GM19467 (cell line): Measurements from ENCODE around the gene MYOD1.

ENCODE experiments used
- ATAC-seq: cut with Tn5 transposase; IDR thresholded peaks from one replicate; pipeline ENCODE4 v1.9.1; 2021; ENCODE audit warnings: mild to moderate bottlenecking, moderate library complexity; ENCODE audit not compliant: unreplicated experiment

MYOD1 gene

DNA sequence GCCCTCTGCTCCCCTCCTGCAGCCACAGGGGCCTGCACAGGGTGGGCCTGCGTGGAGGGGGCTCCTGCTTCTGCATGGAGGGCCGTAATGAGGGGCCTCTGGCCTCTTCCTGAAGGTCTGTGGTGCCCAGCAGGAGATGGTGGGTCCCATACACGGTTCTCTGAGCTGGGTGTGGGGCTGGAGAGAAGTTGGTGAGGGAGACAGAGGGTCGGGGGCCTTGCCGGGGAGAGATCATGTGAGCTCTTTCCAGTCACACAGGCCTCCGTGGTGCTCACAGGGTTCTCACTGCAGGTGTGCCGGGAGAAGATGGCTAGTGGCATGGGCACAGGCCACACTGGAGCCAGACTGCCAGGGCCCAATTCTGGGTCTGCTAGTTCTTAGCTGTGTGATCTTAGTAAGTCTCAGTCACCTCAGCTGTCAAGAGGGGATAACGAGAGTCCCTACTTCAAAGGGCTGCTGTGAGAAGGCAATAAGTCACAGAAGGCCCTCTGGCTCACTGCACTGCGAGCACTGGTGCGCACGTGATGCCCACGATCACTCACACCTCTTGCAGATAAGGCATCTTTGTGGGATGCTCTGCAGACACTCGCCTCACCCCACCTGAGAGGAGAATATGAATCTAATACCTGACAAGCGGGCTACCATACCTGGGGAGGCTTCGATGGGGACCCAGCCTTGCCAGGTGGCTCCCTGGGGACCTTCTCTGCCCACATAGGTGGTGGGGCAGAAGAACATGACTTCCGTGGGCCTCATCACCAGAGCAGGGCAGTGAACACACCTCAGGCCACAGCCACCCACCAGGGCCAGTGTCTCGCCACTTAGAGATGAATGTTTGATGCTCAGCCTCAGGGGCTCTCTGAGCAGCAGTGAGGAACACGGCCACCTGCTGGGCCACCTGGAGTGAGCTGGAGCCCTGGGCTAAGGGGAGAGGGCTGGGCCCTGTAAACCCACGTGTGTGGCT is 29.7 kb downstream of the MYOD1 start:
- ATAC-seq: no peak

DNA sequence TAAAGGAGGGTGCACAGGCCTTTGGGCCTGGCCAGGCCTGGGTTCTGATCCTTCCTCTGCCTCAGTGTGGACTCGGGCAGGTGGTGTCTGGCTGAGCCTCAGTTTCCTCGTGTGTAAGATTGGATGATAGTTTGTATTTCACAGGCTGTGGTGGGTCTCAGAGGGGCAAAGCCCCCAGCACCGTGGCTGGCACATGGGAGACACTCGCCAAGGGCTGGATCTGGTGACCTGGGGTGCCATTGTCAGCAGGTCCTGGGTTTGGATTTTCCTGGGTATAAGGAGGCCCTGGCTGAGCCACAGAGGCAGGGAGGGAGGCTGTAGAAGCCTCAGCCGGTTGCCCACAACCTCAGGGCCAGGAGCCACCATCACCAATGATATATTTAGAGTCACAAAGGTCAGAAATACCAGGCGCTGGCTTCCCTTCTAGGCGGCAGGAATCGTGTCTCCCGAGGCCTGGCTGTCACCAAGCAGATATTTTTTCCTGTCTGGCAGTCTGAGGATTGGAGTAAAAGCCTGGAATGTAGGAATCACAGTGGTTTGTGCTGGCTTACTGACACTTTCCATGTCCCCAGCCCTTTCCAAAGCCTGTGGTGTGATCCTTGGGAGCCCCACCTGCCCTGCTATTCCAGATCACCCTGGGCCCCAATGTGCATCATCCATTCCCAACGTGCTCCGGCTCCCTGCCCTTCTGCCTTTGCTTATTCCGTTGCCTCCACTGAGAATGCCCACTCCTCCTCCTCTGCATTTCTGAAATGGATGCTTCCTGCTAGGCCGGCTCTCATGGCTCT is 30.8 kb downstream of the MYOD1 start:
- no peak for ATAC-seq

DNA sequence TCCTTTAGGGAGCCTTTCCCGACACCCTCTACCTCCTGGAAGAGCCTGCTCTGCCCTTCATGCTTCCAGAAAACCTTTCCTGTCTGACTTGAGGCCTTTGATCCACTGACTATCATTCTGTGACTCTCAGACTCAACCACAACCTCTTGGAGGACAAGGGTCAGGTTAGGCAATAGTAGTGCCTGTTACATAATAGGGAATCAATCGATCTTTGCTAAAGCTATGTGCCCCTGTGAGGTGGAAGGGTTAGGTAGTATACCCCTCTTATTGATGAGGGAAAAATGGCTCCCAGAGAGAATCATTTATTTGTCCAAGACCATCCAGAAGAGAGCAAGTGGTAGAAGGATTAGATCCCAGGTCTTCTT is 31.4 kb downstream of the MYOD1 start:
- no peak for ATAC-seq

DNA sequence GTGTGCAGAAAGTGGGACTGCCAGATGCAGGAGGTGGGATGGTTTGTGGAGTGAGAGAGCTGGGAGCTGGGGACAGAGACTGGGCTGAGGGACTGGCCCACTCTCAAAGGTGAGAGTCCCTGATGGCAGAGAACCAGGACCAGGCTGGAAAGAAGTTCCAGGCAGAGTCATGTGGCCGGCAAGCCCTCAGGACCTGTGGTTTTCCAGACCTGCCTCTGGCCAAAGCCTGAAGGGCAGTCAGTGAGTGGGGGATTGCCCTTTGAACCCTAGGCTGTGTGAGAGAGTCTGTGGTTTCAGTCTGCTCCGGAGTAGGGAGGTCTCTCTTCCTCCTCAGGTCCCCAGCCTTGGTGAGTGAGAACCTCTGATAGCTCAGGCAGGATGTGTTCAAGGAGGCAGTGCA is 32.2 kb downstream of the MYOD1 start:
- no peak for ATAC-seq

DNA sequence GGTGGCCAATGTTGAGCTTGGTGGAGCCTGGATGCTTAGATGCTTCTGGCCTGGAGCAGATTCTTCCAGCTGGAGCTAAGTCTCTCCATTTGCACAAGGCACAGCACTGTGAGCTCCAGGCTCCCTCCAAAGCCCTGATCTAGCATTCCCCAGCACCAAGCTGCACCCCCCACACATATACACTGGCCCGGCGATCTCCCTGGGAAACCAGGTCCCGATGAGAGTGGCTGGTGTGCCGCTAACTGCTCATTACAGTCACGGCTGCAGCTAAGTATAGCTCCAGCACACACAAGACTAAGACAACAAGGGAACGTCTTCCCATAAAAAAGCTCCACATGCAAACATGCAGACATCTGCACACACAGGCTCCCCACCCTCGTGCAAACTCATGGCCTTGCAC is 32.8 kb downstream of the MYOD1 start:
- no peak for ATAC-seq

DNA sequence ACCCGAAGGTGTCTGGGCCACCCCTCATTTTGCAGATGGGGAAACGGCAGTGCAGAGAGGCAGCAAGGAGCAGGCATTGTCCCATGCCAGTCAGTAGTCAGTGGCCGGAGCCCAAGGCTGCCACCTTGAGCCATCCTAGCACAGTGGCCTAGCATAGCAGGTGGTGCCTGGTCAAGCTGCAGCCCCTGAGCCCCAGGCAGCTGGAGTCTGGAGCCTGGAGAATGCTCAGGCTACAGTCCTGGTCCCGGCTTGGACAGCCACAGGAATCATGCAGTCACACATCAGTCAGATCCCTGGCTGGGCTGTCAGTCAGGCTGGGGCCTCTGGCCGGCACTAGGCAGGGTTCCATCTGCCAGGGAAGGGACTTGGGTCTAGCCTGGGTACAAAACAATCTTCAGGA is 33.8 kb downstream of the MYOD1 start:
- ATAC-seq: no peak

DNA sequence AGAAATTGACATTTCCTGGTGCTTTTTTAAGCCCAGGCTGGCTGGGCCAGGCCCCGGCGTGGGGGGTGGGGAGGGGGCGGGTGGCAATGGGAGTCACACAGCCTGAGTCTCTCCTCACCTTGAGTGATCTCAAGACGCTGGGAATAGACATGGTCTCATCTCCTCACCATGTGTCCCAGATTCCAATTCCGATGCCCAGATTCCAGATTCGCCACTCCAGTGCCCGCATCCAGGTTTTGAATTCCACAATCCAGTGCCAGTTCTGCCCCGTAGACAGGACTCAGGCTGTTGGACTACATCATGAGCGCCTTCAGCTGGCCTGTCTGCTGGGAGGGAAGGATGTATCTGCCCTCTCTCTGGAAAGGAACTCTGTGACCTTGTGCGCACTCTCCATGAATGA is 34.3 kb downstream of the MYOD1 start:
- ATAC-seq: no peak

DNA sequence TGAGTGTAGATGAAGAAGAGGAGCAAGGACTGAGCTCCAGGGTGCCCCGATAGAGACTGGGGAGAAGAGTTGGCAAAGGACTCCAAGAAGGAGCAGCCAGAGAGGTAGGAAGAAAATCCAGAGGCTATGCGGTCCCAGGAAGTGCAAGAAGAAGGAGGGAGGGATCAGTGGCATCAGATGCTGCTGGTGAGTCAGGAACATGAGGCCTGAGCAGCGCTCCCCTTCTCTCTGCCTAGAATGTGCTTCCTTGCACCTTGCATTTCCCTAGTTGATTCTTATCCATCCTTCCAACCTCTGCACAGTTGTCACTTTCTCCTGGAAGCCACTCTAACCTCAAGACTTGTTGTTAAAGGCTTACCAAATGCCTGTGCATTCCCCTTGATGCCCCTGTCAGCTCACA is 36.5 kb downstream of the MYOD1 start:
- no peak for ATAC-seq

DNA sequence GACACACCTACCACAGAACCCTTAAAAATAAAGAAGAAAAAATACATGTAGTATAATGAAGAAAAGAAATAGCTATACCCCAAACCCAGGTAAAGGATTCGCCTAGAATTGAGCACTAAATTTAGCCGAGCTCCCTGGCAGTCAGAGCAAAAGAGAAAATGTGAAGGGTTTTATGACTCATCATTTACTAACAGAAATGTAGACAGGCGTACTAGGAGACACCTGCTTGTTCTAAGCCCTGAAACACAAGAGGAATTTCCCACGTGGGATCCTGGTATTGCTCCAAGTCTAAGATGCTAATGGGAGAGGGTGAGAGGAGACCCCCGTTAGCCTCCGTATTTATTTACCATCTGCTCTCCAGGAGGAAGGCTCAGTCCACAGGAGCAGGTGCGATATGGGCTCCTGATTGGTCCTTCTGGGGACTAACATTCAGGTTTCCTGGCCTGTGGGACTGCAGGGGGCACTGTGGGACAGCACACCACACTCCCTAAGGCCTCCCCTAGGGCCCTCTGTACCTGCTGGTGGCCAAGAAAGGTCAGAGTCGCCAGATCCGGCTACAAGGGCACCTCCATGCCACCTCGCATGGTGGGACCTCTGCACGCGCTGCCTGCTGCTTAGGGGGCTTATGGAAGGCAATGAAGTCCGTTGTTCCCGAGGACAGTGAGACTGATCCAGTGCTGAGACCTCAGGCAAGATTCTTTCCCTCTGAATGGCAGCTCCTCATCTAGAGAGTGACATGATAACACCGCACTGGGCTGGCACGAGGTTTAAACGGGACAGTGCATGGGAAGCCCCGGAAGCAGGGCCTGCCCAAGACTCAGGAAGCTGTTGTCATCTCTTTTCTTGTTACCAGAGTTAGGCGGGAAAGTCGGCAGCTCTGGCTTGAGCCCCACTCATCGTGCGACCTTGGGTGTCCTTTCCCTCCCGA is 41.0 kb downstream of the MYOD1 start:
- peak; percentile 53 for ATAC-seq

DNA sequence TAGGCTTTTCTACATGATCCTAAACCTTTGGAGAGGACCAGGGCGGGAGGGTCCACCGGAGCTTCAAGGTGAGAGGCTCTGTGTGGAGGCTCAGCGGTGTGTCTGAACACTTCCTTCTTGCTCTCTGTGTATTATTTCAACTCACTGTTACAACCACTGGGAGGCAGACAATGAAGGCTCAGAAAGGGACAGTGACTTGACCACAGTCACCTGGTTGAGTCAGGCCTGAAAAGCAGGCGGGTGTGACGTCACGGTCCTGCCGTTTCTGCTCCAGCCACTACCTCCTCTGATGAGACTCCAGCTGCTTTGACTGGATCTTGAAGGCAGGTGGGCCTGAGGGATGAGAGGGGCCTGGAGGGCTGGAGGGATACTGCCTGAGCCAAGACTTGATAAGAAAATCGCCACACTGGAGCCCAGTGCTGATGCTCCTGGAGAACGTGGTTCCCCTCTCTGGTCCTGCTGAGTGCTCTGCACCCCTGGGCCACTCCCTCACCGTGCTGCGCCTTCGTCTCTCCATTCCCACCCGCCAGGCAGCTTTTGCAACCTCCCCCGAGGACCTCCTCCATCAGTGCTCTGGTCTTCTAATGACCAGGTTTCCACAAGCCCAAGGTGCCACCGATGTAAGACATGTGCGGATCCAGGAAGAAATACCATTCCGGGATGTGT is 43.1 kb downstream of the MYOD1 start:
- no peak for ATAC-seq

DNA sequence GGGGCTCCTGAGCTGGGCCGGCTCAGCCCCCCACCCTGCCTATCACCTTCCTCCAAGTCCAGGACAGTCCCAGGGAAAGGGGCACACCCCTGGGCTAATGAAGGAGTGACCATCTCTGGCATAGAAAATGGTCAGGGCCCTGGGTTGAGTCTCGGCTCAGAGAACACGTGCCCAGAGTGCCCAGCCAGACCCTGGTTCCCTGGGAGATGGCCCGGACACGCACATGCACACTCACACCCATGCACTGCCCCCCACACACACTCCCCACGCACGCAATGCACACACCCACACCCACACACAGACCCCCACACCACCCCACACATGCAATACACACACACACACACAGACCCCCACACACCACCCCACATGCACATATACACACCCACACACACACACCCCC is 43.9 kb downstream of the MYOD1 start:
- ATAC-seq: no peak

DNA sequence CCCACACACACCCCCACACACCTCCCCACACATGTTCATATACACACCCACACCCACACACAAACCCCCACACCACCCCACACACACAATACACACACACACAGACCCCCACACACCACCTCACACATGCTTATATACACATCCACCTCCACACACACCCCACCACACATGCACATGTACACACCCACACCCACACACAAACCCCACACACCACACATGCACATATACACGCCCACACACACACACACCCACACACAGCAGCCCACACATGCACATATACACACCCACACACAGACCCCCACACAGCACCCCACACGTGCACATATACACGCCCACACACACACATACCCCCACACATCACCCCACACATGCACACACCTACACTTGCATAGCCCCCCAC is 44.3 kb downstream of the MYOD1 start:
- ATAC-seq: no peak

DNA sequence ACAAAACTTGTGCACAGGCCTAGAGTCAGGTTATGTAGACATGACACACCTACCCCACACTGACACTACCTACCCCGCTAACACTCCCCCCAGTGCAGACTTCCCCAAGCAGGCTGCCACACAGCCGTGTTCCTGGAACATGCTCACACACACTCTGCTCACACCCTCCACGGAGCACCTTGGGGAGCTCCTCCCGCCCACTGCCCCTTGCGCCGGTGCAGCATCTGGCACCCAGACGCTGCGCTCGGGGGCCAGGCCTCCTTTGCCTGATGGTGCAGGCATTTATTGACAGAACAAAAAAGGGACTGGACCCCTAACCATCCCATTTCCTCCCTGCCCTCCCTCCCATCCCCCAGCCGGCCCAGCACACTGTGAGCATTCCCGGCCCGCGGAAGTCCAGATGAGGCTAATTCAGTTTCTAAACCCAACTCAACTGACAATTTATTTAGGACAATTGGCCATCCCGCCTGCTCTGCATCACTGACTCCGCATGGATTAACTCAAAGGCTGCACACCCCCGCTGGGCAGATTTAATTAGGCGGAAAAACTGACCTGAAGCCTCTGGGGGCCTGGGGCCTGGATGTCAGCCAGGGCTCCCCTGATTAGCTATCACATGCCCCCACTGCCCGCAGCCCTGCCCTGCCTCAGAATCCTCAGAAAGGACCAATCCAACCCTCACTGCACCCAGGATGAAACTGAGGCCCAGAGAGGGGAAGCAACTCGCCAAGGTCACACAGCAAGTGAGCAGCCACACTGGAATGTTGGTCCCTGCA is 45.3 kb downstream of the MYOD1 start:
- ATAC-seq: no peak

DNA sequence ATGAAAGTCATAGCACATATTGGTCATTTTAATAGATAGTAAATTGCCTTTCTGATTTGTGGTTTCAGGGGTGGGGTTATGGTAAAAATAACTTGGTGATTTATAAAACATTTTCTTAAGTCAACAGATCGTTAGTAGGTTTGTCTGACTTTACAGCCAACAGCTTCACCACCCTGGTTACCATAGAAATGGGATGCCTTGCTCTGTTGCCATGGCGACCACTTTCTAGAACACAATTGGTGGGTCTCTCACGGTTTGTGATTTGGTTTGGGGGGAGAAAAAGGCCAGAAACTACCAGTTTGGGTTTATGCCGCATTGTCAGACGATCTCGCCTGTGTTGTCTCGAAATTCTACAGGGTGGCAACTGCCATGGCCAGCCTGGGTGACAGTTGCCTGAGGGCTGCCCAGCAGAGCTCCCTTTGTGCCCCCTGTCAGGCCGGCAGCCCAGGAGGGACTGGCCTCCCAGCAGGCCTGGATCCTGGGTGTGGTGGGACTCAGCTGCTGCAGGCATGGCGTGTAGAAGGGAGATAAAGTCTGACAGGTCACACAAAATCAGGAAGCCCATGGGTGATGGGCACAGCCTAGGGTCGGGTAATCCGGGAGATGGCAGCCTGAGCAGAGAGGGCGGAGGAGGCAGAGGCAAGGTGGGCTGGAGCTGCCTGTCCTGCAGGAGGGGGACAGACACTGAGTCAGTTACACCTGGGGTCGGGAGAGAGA is 46.1 kb downstream of the MYOD1 start:
- ATAC-seq: no peak

DNA sequence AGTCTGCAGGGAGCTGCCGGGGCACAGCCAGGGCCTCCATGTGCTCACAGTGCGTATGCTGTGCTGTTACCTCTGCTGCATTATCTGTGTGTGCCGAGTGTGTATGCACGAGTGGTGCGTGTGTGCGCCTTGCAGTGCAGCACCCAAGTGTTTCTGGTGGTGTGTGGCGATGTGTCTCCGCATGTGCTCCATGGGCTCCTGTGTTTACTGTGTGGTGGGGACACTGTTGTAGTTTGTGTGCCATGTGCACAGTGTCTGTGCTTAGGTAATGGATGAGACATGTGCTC is 46.6 kb downstream of the MYOD1 start:
- no peak for ATAC-seq

DNA sequence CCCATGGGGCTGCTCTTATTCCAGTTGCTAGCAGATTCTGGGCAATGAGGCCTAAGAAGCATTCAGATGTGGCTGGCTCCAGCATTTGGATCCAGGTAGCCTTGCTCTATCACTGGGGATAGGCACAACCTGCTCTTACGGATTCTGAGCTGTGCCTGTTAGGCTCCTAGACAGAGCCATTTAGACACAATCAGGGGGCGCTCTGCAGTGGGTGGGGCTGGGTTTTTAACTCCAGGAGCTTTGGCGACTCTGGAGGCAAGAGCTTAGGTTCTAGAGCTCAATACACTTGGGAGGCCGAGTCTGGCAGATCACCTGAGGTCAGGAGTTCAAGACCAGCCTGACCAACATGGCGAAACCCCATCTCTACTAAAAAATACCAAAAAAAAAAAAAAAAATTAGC is 47.2 kb downstream of the MYOD1 start:
- ATAC-seq: no peak

DNA sequence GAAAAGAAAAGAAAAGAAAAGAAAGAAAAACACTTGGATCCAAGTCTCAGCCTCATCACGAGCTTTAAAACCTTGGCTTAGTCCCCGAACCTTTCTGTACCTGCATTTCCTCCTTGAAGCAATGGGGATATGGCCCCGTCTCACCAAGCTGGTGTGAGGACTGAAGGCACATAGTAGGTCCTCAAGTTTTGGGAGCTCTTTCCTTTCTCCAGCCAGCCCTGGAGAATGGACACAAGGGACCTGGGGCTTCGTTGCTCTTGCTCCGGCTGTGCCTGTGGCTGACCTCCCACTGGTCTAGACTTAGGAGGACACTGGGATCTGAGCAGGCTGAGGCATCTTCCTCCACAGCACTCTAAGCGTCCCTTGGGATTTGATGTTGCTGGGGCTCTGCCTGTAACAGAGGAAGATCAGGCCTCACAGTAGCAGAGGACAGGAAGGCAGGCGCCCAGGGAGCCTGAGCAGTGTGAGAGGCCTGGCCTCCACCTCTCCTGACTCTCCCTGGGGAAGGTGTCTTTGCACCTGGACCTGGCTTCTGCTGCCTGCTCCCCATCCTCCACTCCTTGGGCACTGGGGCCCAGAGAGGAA is 48.0 kb downstream of the MYOD1 start:
- ATAC-seq: no peak

DNA sequence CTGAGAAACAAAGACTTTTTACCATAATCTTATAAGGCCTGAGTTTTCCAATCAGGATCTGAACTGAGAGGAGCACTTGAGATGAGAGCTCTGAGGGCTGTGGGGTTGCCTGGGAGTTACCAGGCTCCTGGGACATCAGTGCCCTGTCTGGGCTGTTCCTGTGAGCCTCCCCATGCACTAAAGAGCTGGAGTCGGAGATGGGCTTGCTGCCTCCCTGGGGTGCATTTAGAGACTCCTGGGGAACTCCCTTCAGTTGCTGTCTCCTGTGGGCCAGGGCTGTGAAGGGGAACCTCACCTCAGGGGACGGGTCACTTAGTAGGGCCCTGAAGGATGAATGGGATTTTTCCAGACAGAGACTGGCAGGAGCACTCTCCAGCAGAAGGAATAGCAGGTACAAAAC is 48.5 kb downstream of the MYOD1 start:
- no peak for ATAC-seq

DNA sequence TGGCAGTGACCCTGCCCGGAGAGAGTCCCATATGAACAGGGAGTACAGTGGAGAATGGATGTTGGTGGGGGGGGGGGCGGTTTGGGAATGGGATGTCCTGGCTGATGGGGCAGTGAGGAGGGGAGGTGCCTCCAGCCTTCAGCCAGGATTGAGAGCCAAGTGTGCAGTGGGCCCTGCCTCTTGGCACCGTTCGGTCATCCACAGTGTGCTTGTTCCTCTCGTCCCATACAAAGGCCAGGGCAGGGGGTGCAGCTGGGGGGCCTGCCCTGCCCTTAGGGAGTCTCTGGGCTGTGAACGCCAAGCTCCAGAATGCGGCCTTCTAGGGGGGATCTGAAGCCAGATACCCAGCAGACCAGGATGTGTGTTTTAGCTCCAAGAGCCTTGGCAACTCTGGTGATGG is 49.2 kb downstream of the MYOD1 start:
- no peak for ATAC-seq
